ENCODE data around the gene IFITM1. TPM values are rescaled to one million over a fixed set of nuclear protein-coding genes. Genes with fewer than 3 reads are reported as not detected.

Gene IFITM1
- total and polyA plus RNA-seq, 9 of the 15 experiments (the other 6 are each of a cell fraction or from before 2014, with no cell fraction given): 691 to 5,579 (median 974) TPM

GRCh38 chr11:267491-267994 lies 46.3 kb upstream of the IFITM1 start:
- peak overlapping the region; percentile 94 for H3K4me2 ChIP-seq (ENCODE audit: insufficient read depth, low read length)
- peak overlapping the region; percentile 93 for H3K27ac ChIP-seq (ENCODE audit: extremely low read depth, low read depth, low read length)
- no peaks in the 10 kb centered on the region for H3K27me3 ChIP-seq (ENCODE audit: control insufficient read depth in 2 of 2, insufficient read depth in 2 of 2, low read length in 2 of 2)
- H3K9ac ChIP-seq (ENCODE audit: insufficient read depth in 1 of 2, low read depth in 2 of 2, low read length in 2 of 2): peak overlapping the region; percentile 84 to 91
- WGBS (ENCODE audit: insufficient coverage, low coverage, missing lambda C conversion rate): 17% methylated on average over 14 of the region's 18 CpGs
- H3K9me1 ChIP-seq (ENCODE audit: control insufficient read depth, insufficient read depth, low read length): no peaks in the 10 kb centered on the region
- peak; percentile 68 to 75 (median 71) for DNase-seq (ENCODE audit: extremely low read depth in 1 of 4, low spot score in 3 of 4)
- peaks cover 10% of the 10 kb centered on the region; the same call in 1 of the 3 replicates for H3K79me2 ChIP-seq (ENCODE audit: control insufficient read depth, insufficient read depth, low read length)
- peaks cover 8% of the 10 kb centered on the region for H3K9me3 ChIP-seq (replicated peaks; ENCODE audit: control insufficient read depth, insufficient read depth, low read depth, low read length)
- in situ Hi-C loops (cut with MboI) (no loop called here), intact Hi-C loops (cut with micrococcal nuclease) (loop anchor here (5.0 kb wide), 2 partner anchors 45 to 85 kb away; partner anchors contain the start of gene IFITM1)
- CTCF ChIA-PET (ENCODE audit: low intra/inter-chr PET ratio): no interaction called here
- H3K4me3 ChIP-seq: peak overlapping the region; percentile 43
- POLR2A ChIA-PET: interaction anchor here (0.5 to 3.4 kb wide), 10 partner anchors 10 to 426 kb away, joined by 3 to 14 read pairs (median 5); partner anchors contain the start of gene NLRP6
- H4K20me1 ChIP-seq (replicated peaks; ENCODE audit: control insufficient read depth, insufficient read depth, low read length): no peaks in the 10 kb centered on the region
- no TSS peak for BruUV-seq (replicated peaks)
- FAIRE-seq: peak; percentile 6
- no peaks in the 10 kb centered on the region for H3K36me3 ChIP-seq (ENCODE audit: control insufficient read depth, insufficient read depth, low read length)
- peak; percentile 56 for ATAC-seq
- peak overlapping the region; percentile 95 for H2AFZ ChIP-seq (ENCODE audit: low read depth, low read length)
- H3K4me1 ChIP-seq (replicated peaks in 1 of 2; ENCODE audit: control insufficient read depth in 2 of 2, insufficient read depth in 2 of 2, low read length in 2 of 2): peaks cover 19 to 31% of the 10 kb centered on the region in 2 experiments; a peak in 4 of 5 replicates
- peak; percentile 22; the same call in 1 of the 2 replicates for TF ChIP-seq ZBTB7A (IDR thresholded peaks at IDR 0.05; ENCODE audit: borderline replicate concordance, control insufficient read depth, low read depth, low read length)
- peak; percentile 97 for TF ChIP-seq ZNF263 (CRISPR knock-in tag; IDR thresholded peaks at IDR 0.05; ENCODE audit: borderline replicate concordance)
- TF ChIP-seq SUPT5H (IDR thresholded peaks at IDR 0.05): peak; percentile 20; the same call in 1 of the 2 replicates
- no peak for TF ChIP-seq ZKSCAN3 (CRISPR knock-in tag; IDR thresholded peaks at IDR 0.05)
- peak; percentile 30 for TF ChIP-seq NFRKB (IDR thresholded peaks at IDR 0.05; ENCODE audit: low read depth)
- TF ChIP-seq ZNF395 (CRISPR knock-in tag; IDR thresholded peaks at IDR 0.05): 0 out of 2 replicates have a peak, but pooled peaks have one; percentile 26
- peak; percentile 27; the same call in 1 of the 2 replicates for TF ChIP-seq PHF8 (IDR thresholded peaks at IDR 0.05; ENCODE audit: borderline replicate concordance, low read length)
- TF ChIP-seq VEZF1 (CRISPR knock-in tag; IDR thresholded peaks at IDR 0.05): peak; percentile 91
- TF ChIP-seq NBN (IDR thresholded peaks at IDR 0.05; ENCODE audit: low read depth): 0 out of 2 replicates have a peak, but pooled peaks have one; percentile 23
- 0 out of 2 replicates have a peak, but pooled peaks have one; percentile 3 for TF ChIP-seq HDGF (IDR thresholded peaks at IDR 0.05)
- peak; percentile 13 for TF ChIP-seq POLR2B (IDR thresholded peaks at IDR 0.05; ENCODE audit: low read depth, partially characterized antibody)
- TF ChIP-seq E2F6 (IDR thresholded peaks at IDR 0.05; ENCODE audit: borderline replicate concordance in 1 of 2, extremely low read depth in 1 of 2, insufficient read depth in 1 of 2, insufficient read length in 1 of 2, low read depth in 1 of 2, low read length in 1 of 2, poor library complexity in 1 of 2, severe bottlenecking in 1 of 2): peak; percentile 56 to 92
- TF ChIP-seq HNRNPL (IDR thresholded peaks at IDR 0.05; ENCODE audit: low read depth, low read length): no peak

Data from K562 (cell line).